ENCODE data around the gene MMP23B. TPM values are rescaled to one million over a fixed set of nuclear protein-coding genes. Genes with fewer than 3 reads are reported as not detected.

The MMP23B gene
- polyA plus RNA-seq, 6 donors from 2014 or later: 0.35 to 0.74 (median 0.53) TPM; not detected in 2

DNA sequence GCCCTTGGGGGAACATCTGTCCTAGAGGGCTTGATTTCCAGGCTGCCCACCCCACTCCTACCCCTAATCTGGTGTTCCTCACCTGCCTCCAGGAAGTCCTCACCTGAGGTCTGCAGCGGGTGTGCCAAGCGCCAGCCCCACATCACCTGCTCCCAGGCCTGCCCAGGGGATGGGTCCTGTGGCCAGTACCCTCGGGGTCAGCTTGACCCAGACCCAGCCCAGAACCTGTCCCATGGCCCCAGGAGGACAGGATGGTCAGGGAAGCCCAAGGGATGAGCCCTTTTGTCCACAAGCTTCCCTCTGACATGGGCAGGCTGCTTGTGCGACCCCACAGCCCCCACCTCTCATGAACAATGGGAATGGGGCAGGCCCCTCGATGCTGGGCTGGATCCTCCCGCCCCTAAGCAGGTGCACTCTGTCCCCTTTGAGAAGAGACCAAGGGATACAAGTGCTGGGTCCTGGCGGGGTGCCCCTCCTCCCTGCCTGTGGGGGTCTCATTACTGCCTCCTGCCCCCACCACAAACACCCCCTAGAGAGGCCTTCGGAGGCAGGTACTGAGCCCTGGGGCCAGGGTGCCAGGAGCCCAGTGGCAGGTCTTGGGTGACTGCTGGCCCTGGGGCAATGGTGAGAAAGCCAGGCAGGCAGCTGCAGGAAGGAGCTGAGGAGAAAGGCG is 13.4 kb upstream of the MMP23B start:
- peaks cover 24 to 35% (median 26%) of the 10 kb centered on the region in 3 donors for H3K4me1 Mint-ChIP-seq
- H3K4me3 Mint-ChIP-seq: peak overlapping the region in 1 of 8 donors; percentile 86
- H3K36me3 Mint-ChIP-seq: no peaks in the 10 kb centered on the region
- DNase-seq: no peak
- no peaks in the 10 kb centered on the region for H3K27me3 Mint-ChIP-seq
- no peak overlapping the region for H3K27ac Mint-ChIP-seq
- no peaks in the 10 kb centered on the region for H3K9me3 Mint-ChIP-seq
- no peak for ATAC-seq (ENCODE audit: low read depth in 2 of 2)

DNA sequence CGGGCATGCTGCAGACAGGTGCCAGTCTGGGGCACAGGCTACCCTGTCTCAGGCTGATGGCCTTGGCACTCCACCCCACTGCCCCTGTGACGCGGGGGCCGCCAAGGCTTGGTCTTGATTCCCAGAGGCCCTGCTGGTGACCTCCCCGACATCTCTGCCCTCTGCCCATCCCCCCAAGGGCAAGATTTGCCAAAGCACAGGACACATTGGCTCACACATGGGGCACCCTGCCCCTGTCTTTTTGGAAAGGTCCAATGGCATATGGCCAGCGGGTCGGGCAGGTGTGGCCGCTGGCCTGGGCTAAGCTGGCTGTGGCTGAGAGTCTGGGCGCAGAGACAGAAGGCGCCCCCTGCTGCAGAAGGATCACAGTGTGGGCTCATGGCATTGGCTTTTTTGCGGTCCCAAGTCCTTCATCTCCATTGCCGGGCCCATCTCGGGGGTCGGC is 12.0 kb upstream of the MMP23B start:
- Mint-ChIP-seq H3K9me3 (no peaks in the 10 kb centered on the region), H3K27ac (no peak overlapping the region), H3K4me1 (peaks cover 10 to 21% (median 12%) of the 10 kb centered on the region in 3 donors), H3K4me3 (peak overlapping the region in 1 of 8 donors; percentile 9), H3K27me3 (no peaks in the 10 kb centered on the region), H3K36me3 (no peaks in the 10 kb centered on the region)
- ATAC-seq (ENCODE audit: low read depth in 2 of 2): no peak
- no peak for DNase-seq

DNA sequence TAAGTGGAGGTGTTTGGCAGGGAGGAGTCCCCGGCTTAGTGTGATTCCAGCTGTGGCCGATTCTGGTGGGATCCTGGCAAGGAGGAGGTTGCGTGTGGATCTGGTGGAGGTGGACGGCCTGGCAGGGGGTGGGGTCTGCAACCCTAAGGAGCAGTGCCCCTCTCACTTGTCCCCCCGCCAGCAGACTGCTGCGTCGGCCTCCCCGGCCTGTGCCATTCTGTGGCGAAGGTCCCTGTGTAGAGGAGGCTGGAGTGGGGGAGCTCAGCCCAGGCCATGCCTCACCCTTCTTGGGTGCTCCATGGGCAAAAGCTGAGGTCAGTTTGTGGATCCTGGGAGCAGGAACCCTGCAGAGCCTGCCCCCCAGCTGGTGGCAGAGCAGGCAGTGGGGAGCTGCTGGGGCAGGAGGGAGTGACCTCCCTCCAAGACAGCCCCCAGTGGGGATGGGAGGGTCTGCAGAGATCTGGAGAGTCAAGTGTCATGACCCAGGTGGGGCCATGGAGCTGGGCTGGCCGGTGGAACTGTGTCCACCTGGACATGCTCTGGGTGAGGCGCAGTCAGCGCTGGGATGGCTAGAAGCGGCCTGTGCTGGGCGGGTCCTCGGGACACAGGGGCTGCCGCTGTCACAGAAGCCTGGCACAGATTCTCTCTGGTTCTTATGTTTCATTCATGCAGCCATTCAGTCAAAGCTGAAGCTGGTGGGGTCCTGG is 11.4 kb upstream of the MMP23B start:
- Mint-ChIP-seq H3K4me1 (peaks cover 8 to 19% (median 11%) of the 10 kb centered on the region in 3 donors), H3K36me3 (no peaks in the 10 kb centered on the region), H3K27me3 (no peaks in the 10 kb centered on the region), H3K9me3 (no peaks in the 10 kb centered on the region), H3K4me3 (peak overlapping the region in 1 of 8 donors; percentile 9), H3K27ac (no peak overlapping the region)
- DNase-seq: no peak
- no peak for ATAC-seq (ENCODE audit: low read depth in 2 of 2)

DNA sequence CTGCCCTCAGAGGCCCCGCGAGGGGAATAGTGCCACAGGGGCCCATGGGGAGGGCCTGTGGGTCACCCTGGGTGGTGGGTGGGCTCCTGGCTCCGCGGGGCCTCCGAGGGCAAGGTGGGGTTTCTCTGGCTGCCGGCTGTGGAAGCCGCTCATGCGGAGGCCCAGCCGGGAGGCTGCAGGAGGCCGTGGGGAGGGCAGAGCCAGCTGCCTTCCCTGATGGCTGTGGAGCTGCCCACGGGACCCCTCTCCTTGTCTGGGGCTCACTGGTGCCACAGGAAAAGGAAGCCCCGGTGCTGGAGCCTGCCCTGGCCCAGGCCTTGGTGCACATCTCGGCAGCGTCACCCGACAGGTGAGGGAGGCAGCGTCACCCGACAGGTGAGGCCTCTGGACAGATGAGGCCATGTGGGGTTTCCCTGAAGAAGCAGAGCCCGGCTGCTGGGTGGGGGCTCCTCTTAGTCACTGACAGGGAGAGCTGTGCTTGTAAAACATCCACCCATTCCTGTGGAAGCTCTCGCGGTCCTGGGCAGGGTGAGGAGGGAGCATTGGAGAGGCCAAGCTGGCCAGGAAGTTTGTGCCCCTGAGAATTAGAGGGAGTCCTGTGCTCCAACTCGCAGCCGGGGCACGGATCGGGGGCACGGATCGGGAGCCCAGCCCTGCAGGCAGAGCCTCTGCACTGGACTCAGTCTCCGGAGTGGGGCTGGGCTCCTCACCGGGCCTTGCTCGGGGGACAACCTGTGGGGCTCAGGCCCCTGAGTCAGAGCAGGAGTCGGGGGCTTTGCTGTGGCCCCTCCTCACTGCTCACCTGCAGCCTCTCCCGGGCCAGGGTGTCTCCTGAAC is 10.6 kb upstream of the MMP23B start:
- ATAC-seq (ENCODE audit: low read depth in 2 of 2) (no peak), DNase-seq (no peak)
- no peaks in the 10 kb centered on the region for H3K9me3 Mint-ChIP-seq
- no peak overlapping the region for H3K4me3 Mint-ChIP-seq
- H3K4me1 Mint-ChIP-seq: peaks cover 10 to 18% (median 11%) of the 10 kb centered on the region in 3 donors
- H3K27me3 Mint-ChIP-seq: no peaks in the 10 kb centered on the region
- no peaks in the 10 kb centered on the region for H3K36me3 Mint-ChIP-seq
- H3K27ac Mint-ChIP-seq: no peak overlapping the region

DNA sequence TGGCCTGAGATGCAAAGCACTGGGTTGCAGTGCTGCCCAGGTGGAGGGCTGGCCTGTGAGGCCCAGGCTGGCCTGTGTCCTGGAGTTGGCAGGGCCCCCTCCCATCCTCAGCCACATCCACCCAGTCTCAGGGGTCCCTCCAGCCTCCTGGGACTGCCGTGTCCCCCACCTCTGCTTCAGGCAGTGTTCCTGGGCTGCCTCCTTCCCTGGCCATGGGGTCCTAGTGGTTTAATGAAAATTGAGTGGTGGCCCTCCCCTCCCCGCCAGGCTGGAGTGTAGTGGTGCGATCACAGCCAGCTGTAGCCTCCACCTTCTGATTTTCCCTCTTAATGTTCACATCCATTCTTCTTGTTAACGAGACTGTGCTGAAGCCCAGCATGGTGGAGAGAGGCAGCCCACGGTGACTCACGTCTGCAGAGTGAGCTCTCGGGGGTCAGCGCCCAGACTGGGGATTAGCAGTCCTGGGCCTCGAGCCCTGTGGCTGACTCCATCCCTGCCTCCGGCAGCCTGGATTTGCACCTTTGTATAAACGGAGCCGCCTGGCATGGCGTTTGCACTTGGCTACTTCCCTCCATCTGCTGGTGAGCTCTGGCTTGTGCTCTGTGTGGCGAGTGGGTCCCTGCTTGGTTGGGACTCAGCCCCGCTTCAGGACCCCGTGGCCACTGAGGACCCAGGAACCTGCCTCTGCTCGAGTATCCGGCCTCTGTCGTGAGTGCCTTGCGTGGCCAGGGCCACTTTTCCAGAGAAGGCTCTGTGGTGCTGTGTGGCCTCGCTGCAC is 9.8 kb upstream of the MMP23B start:
- H3K36me3 Mint-ChIP-seq: no peaks in the 10 kb centered on the region
- peaks cover 4 to 11% (median 6%) of the 10 kb centered on the region in 3 donors for H3K4me1 Mint-ChIP-seq
- ATAC-seq (ENCODE audit: low read depth in 2 of 2): no peak
- peak overlapping the region in 1 of 6 donors; percentile 30 for H3K27ac Mint-ChIP-seq
- no peaks in the 10 kb centered on the region for H3K27me3 Mint-ChIP-seq
- H3K9me3 Mint-ChIP-seq: no peaks in the 10 kb centered on the region
- peak overlapping the region in 2 of 8 donors; percentile 47 to 66 for H3K4me3 Mint-ChIP-seq
- DNase-seq: no peak

GRCh38 chr1:1622788-1623094 is 9.2 kb upstream of the MMP23B start:
- ATAC-seq (ENCODE audit: low read depth in 2 of 2) (no peak), DNase-seq (no peak)
- Mint-ChIP-seq H3K4me1 (peaks cover 3 to 6% (median 4%) of the 10 kb centered on the region in 3 donors), H3K27me3 (no peaks in the 10 kb centered on the region), H3K9me3 (no peaks in the 10 kb centered on the region), H3K27ac (no peak overlapping the region), H3K4me3 (peak overlapping the region in 3 of 8 donors; percentile 47 to 66 (median 61)), H3K36me3 (no peaks in the 10 kb centered on the region)

- Mint-ChIP-seq H3K4me1 (peaks cover 3 to 6% (median 4%) of the 10 kb centered on the region in 3 donors), H3K9me3 (no peaks in the 10 kb centered on the region), H3K36me3 (no peaks in the 10 kb centered on the region), H3K4me3 (no peak overlapping the region), H3K27ac (no peak overlapping the region), H3K27me3 (no peaks in the 10 kb centered on the region)
- ATAC-seq (ENCODE audit: low read depth in 2 of 2) (no peak), DNase-seq (no peak)
Observed at GRCh38 chr1:1623181-1623630, 8.8 kb upstream of the MMP23B start.

- ATAC-seq (ENCODE audit: low read depth in 2 of 2) (no peak), DNase-seq (no peak)
- Mint-ChIP-seq H3K4me1 (peaks cover 3 to 4% (median 3%) of the 10 kb centered on the region in 3 donors), H3K36me3 (no peaks in the 10 kb centered on the region), H3K9me3 (no peaks in the 10 kb centered on the region), H3K4me3 (no peak overlapping the region), H3K27me3 (no peaks in the 10 kb centered on the region), H3K27ac (no peak overlapping the region)
Observed at GRCh38 chr1:1623631-1624442, 8.1 kb upstream of the MMP23B start.

DNA sequence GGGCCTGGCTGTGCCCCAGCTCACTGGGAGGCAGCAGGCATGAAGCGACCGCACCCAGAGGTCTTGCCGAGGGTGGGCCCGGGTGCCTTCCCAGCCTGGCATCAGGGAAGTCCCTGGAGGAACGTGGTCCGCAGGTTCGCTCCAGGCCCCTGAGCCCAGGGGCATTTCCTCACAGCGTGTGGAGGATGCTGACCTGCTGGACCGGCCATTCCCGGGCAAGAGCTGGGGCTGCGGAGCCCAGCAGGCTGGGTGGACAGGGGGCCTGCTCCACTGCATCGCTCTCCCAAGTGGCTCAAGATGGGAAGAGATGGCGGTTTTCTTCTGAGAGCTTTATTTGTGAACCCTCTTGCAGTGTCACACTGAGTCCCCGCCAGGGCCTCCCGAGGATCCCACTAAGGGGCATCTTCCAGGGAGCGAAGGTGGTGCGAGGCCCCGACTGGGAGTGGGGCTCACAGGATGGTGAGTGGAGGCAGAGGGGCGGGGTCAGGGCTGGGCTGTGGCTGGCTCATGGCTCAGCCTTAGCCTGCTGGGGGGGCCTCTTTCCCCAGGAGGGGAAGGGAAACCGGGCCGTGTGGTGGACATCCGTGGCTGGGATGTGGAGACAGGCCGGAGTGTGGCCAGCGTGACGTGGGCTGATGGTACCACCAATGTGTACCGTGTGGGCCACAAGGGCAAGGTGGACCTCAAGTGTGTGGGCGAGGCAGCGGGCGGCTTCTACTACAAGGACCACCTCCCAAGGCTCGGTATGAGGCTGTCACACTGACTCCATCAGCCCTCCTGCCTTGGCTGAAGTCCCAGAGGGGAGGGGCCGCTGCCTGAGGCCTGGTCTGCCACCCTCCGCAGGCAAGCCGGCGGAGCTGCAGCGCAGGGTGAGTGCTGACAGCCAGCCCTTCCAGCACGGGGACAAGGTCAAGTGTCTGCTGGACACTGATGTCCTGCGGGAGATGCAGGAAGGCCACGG is 7.2 kb upstream of the MMP23B start:
- no peaks in the 10 kb centered on the region for H3K9me3 Mint-ChIP-seq
- no peak for DNase-seq
- peaks cover 0 to 5% (median 3%) of the 10 kb centered on the region in 3 donors for H3K4me1 Mint-ChIP-seq
- no peaks in the 10 kb centered on the region for H3K27me3 Mint-ChIP-seq
- no peak overlapping the region for H3K27ac Mint-ChIP-seq
- no peak overlapping the region for H3K4me3 Mint-ChIP-seq
- no peak for ATAC-seq (ENCODE audit: low read depth in 2 of 2)
- no peaks in the 10 kb centered on the region for H3K36me3 Mint-ChIP-seq

GRCh38 chr1:1625404-1625775 is 6.6 kb upstream of the MMP23B start:
- Mint-ChIP-seq H3K9me3 (peaks cover 0 to 2% (median 0%) of the 10 kb centered on the region in 7 donors), H3K4me3 (no peak overlapping the region), H3K4me1 (peaks cover 5 to 11% (median 5%) of the 10 kb centered on the region in 3 donors), H3K36me3 (no peaks in the 10 kb centered on the region), H3K27me3 (peaks cover 0 to 4% (median 3%) of the 10 kb centered on the region in 3 donors), H3K27ac (no peak overlapping the region)
- ATAC-seq (ENCODE audit: low read depth in 2 of 2) (no peak), DNase-seq (no peak)

DNA sequence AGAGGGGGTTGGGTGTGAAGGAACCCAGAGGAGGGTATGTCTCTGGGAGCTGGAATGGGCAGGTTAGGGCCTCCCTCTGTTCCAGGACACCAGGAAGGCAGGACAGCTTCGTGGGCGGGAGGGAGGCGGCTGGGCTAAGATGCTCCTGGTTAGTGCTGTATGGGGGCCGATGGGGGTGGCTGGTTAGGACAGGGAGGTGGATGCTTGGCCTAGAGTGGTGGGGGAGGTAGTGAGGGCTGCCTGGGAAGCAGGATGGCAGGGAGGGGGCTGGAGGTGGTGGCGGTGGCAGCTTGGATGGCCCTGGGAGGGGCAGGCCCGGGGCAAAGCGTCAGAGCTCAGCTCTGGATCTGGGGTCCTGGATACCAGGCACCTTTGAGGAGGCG is 6.2 kb upstream of the MMP23B start:
- Mint-ChIP-seq H3K9me3 (peaks cover 0 to 2% (median 0%) of the 10 kb centered on the region in 7 donors), H3K27ac (no peak overlapping the region), H3K27me3 (peaks cover 0 to 5% (median 4%) of the 10 kb centered on the region in 3 donors), H3K36me3 (no peaks in the 10 kb centered on the region), H3K4me1 (peaks cover 5 to 12% (median 7%) of the 10 kb centered on the region in 3 donors), H3K4me3 (no peak overlapping the region)
- ATAC-seq (ENCODE audit: low read depth in 2 of 2): no peak
- no peak for DNase-seq
